Stomach (tissue), 9 donors: Measurements from ENCODE around the gene NDUFA9. TPM values are rescaled to one million over a fixed set of nuclear protein-coding genes. Genes with fewer than 3 reads are reported as not detected.

Experiments
- DNase-seq, 2 donors: peaks; one replicate each; pipeline versions ENCODE4 v3.0.0 to v3.0.0-alpha.2; 2013 to 2019
- H3K27ac ChIP-seq, 5 donors: fragments of 200-600 bp in 4 of 5; sonication (generic) in 4 of 5; one replicate each; pipeline ENCODE4 v1.5.1; 2013 to 2019; ENCODE audit warnings: mild to moderate bottlenecking in 1 of 5, moderate library complexity in 1 of 5
- H3K27me3 ChIP-seq, 3 donors: fragments of 200-600 bp; sonication (generic); one replicate each; pipeline ENCODE4 v1.5.1; 2017 to 2019; ENCODE audit warnings: mixed run types in 1 of 3
- H3K36me3 ChIP-seq, 4 donors: fragments of 200-600 bp; sonication (generic); 1 replicate in 3 of 4; 2 replicates in 1 of 4; pipeline ENCODE4 v1.5.1; 2016 to 2019
- H3K4me1 ChIP-seq, 4 donors: fragments of 200-600 bp; sonication (generic); one replicate each; pipeline ENCODE4 v1.5.1; 2016 to 2019
- H3K4me3 ChIP-seq, 4 donors: fragments of 200-600 bp; sonication (generic) in 3 of 4; one replicate each; pipeline ENCODE4 v1.5.1; 2016 to 2019; ENCODE audit warnings: mild to moderate bottlenecking in 1 of 4
- H3K9me3 ChIP-seq, 4 donors: fragments of 200-600 bp; sonication (generic); one replicate each; pipeline ENCODE4 v1.5.1; 2016 to 2019
- EP300 ChIP-seq: sonication (generic); formaldehyde crosslinking; IDR thresholded peaks from one replicate; pipeline ENCODE4 v1.6.1; 2017; ENCODE audit warnings: antibody characterized with exemption
- POLR2A ChIP-seq, 4 donors: fragments of 450-650 bp; IDR thresholded peaks; one replicate each; pipeline ENCODE4 v1.6.1; 2016; ENCODE audit warnings: antibody characterized with exemption in 4 of 4, control low read depth in 2 of 4, mild to moderate bottlenecking in 1 of 4, moderate library complexity in 1 of 4
- POLR2AphosphoS5 ChIP-seq, 3 donors: sonication (generic); formaldehyde crosslinking; IDR thresholded peaks; one replicate each; pipeline ENCODE4 v1.6.1; 2016; ENCODE audit warnings: antibody characterized with exemption in 3 of 3
- WGBS, 5 donors: extraction: QIAGEN DNeasy Blood & Tissue Kit in 3 of 5; methylation state at CpG; one replicate each; pipeline versions ENCODE4 v1.1.5 to v1.1.7; 2013 to 2018; 5-methylcytosine and 5-hydroxymethylcytosine counted together
- intact Hi-C: fragments of 100-400 bp; cut with DNase I; formaldehyde crosslinking; loops from one replicate; pipeline ENCODE4 v1.15.1; 2023; ENCODE audit warnings: low total_unique reads
- polyA plus RNA-seq, 3 donors: library from polyadenylated mRNA; stranded (reverse); fragments of 200-250 nt; gene quantifications; one replicate each; pipeline ENCODE4 v1.2.3, GENCODE V29; 2013
- total RNA-seq, 5 donors: library from RNA; depleted of rRNA; stranded (reverse); fragments of >200 nt; gene quantifications; one replicate each; pipeline versions ENCODE4 v1.1.0 to v1.2.3, GENCODE V29; 2014 to 2016
- TF ChIP-seq, protein P1 (sequence below), 7 experiments: fragments of 450-650 bp in 4 of 7; fragments of 200-600 bp in 3 of 7; sonication (generic) in 3 of 7; IDR thresholded peaks; one replicate each; pipeline ENCODE4 v1.5.1; 2016 to 2019; ENCODE audit warnings: antibody characterized with exemption in 7 of 7, control low read depth in 2 of 7, mild to moderate bottlenecking in 1 of 7
- donor health status: healthy with polysubstance abuse.
- donor health status: Bipolar disorder and iron deficiency.
- donor health status: healthy.

NDUFA9 gene
- total and polyA plus RNA-seq, 8 donors: 10.5 to 72.4 (median 54.4) TPM

DNA sequence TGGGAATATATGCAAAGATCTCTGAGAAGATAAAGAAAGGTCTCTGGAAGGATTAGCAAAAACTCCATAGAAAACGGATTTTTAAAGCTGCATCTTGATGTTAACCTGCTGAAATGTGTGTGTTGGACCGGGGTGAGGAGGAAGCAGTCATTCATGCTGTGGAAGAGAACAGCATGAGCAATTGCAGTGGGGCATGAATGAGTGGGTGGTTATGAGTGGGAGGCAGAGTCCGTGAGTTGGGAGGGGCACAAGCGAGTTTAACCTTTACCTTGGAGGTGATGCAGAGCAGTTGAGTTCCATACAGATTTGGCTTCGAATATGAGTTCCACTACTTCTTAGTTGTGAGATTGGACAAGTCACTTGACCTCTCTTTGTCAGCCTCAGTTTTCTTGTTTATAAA lies 41.8 kb downstream of the NDUFA9 start:
- Histone ChIP-seq H3K9me3 (no peaks in the 10 kb centered on the region), H3K4me1 (no peaks in the 10 kb centered on the region), H3K4me3 (no peak overlapping the region), H3K36me3 (peaks cover 15 to 63% (median 48%) of the 10 kb centered on the region in 4 donors), H3K27me3 (no peaks in the 10 kb centered on the region), H3K27ac (no peak overlapping the region)
- no peak for TF ChIP-seq POLR2AphosphoS5 (IDR thresholded peaks at IDR 0.05)
- TF ChIP-seq EP300: no peak
- TF ChIP-seq, protein P1, sequence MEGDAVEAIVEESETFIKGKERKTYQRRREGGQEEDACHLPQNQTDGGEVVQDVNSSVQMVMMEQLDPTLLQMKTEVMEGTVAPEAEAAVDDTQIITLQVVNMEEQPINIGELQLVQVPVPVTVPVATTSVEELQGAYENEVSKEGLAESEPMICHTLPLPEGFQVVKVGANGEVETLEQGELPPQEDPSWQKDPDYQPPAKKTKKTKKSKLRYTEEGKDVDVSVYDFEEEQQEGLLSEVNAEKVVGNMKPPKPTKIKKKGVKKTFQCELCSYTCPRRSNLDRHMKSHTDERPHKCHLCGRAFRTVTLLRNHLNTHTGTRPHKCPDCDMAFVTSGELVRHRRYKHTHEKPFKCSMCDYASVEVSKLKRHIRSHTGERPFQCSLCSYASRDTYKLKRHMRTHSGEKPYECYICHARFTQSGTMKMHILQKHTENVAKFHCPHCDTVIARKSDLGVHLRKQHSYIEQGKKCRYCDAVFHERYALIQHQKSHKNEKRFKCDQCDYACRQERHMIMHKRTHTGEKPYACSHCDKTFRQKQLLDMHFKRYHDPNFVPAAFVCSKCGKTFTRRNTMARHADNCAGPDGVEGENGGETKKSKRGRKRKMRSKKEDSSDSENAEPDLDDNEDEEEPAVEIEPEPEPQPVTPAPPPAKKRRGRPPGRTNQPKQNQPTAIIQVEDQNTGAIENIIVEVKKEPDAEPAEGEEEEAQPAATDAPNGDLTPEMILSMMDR (IDR thresholded peaks at IDR 0.05): no peak
- no peak for TF ChIP-seq POLR2A (IDR thresholded peaks at IDR 0.05)
- intact Hi-C loops: no loop called here
- 94 to 99% (median 98%) methylated on average over 5 of the region's 5 CpGs for WGBS, 5 donors
- no peak for DNase-seq

Other genes with a start within 250 kb of the NDUFA9 start
- not detected for gene FGF6, start 203.3 kb upstream of the NDUFA9 start, total RNA-seq
- gene FGF6, start 203.3 kb upstream of the NDUFA9 start, polyA plus RNA-seq: not detected
- gene RAD51AP1, start 110.2 kb upstream of the NDUFA9 start, total RNA-seq: 10 to 100 TPM in 2 of 5 donors, 1 to 10 TPM in 2, not detected in 1; 4.6 to 20.2 (median 10.6) TPM
- 1 to 10 TPM; 2.5 to 5.0 (median 4.3) TPM for gene RAD51AP1, start 110.2 kb upstream of the NDUFA9 start, polyA plus RNA-seq
- 10 to 100 TPM in 4 of 5 donors, not detected in 1; 16.5 to 34.8 (median 23.6) TPM for gene DYRK4, start 86.9 kb upstream of the NDUFA9 start, total RNA-seq
- gene DYRK4, start 86.9 kb upstream of the NDUFA9 start, polyA plus RNA-seq: 10 to 100 TPM; 29.0 to 41.0 (median 37.0) TPM
- gene AKAP3, start 63 bp upstream of the NDUFA9 start, total RNA-seq: under 1 TPM in 4 of 5 donors, not detected in 1; 0.29 to 0.58 (median 0.33) TPM
- 1 to 10 TPM in 1 of 3 donors, under 1 TPM in 1, not detected in 1; 0.88 to 1.3 TPM for gene AKAP3, start 63 bp upstream of the NDUFA9 start, polyA plus RNA-seq
- gene GALNT8, start 71.3 kb downstream of the NDUFA9 start, total RNA-seq: 10 to 100 TPM in 1 of 5 donors, 1 to 10 TPM in 2, under 1 TPM in 1, not detected in 1; 0.87 to 19.7 (median 1.2) TPM
- gene GALNT8, start 71.3 kb downstream of the NDUFA9 start, polyA plus RNA-seq: under 1 TPM in 2 of 3 donors, not detected in 1; 0.28 to 0.31 TPM